Esophagus muscularis mucosa (tissue), 4 donors: ENCODE measurements around the gene LPCAT2. TPM values are rescaled to one million over a fixed set of nuclear protein-coding genes. Genes with fewer than 3 reads are reported as not detected.

Source experiments
- DNase-seq: peaks from one replicate; pipeline ENCODE4 v3.0.0-alpha.2; 2017; ENCODE audit errors: extremely low spot score
- H3K27ac ChIP-seq, 4 donors: fragments of 200-600 bp; sonication (generic); replicated peaks in 1 of 4; 1 replicate in 3 of 4; 2 replicates in 1 of 4; pipeline ENCODE4 v1.5.1; 2016 to 2019; ENCODE audit warnings: mild to moderate bottlenecking in 1 of 4
- H3K27me3 ChIP-seq, 4 donors: fragments of 200-600 bp; sonication (generic); one replicate each; pipeline versions ENCODE4 v1.5.1 to v1.6.0; 2016 to 2019
- H3K36me3 ChIP-seq, 4 donors: fragments of 200-600 bp; sonication (generic); one replicate each; pipeline ENCODE4 v1.5.1; 2016 to 2019
- H3K4me1 ChIP-seq, 4 donors: fragments of 200-600 bp; sonication (generic); one replicate each; pipeline ENCODE4 v1.5.1; 2016 to 2019
- H3K4me3 ChIP-seq, 4 donors: fragments of 200-600 bp; sonication (generic); 1 replicate in 2 of 4; 2 replicates in 2 of 4; pipeline ENCODE4 v1.5.1; 2016 to 2019; ENCODE audit warnings: mild to moderate bottlenecking in 4 of 4, moderate library complexity in 1 of 4
- H3K9me3 ChIP-seq, 4 donors: fragments of 200-600 bp; sonication (generic); 1 replicate in 3 of 4; 2 replicates in 1 of 4; pipeline ENCODE4 v1.5.1; 2016 to 2019
- CTCF ChIP-seq, 3 experiments: fragments of 200-600 bp in 2 of 3; fragments of 450-650 bp in 1 of 3; sonication (generic) in 2 of 3; IDR thresholded peaks; one replicate each; pipeline ENCODE4 v1.5.1; 2017 to 2019; ENCODE audit warnings: antibody characterized with exemption in 3 of 3, mild to moderate bottlenecking in 2 of 3, moderate library complexity in 1 of 3
- EP300 ChIP-seq: sonication (generic); formaldehyde crosslinking; IDR thresholded peaks from one replicate; pipeline ENCODE4 v1.6.1; 2017; ENCODE audit warnings: antibody characterized with exemption
- POLR2A ChIP-seq: fragments of 450-650 bp; IDR thresholded peaks from one replicate; pipeline ENCODE4 v1.6.1; 2017; ENCODE audit warnings: antibody characterized with exemption, moderate library complexity, mild to moderate bottlenecking, low read depth
- POLR2AphosphoS5 ChIP-seq, 2 donors: sonication (generic); formaldehyde crosslinking; IDR thresholded peaks; one replicate each; pipeline ENCODE4 v1.6.1; 2017; ENCODE audit warnings: antibody characterized with exemption in 2 of 2
- WGBS: methylation state at CpG from one replicate; pipeline ENCODE4 v1.1.5; 2018; 5-methylcytosine and 5-hydroxymethylcytosine counted together
- intact Hi-C: fragments of 100-400 bp; cut with DNase I; formaldehyde crosslinking; loops from one replicate; pipeline ENCODE4 v1.15.1; 2023
- total RNA-seq, 4 donors: library from RNA; depleted of rRNA; stranded (reverse); fragments of >200 nt; gene quantifications; one replicate each; pipeline versions ENCODE4 v1.1.0 to v1.2.1, GENCODE V29; 2016

Gene LPCAT2
- total RNA-seq, 4 donors from 2014 or later = 9.6 to 12.9 (median 12.0) TPM

- Histone ChIP-seq H3K4me3 (no peak overlapping the region), H3K27ac (no peak overlapping the region), H3K9me3 (peaks cover 0 to 20% (median 0%) of the 10 kb centered on the region in 4 donors), H3K4me1 (peaks cover 0 to 3% (median 0%) of the 10 kb centered on the region in 4 donors), H3K27me3 (peaks cover 0 to 3% (median 0%) of the 10 kb centered on the region in 4 donors), H3K36me3 (no peaks in the 10 kb centered on the region)
- no peak for TF ChIP-seq POLR2AphosphoS5 (IDR thresholded peaks at IDR 0.05)
- no peak for TF ChIP-seq CTCF (IDR thresholded peaks at IDR 0.05)
- no peak for TF ChIP-seq POLR2A
- no peak for TF ChIP-seq EP300
- intact Hi-C loops = no loop called here
- DNase-seq = no peak
- WGBS = 93% methylated on average over 1 of the region's 1 CpG
Observed at GRCh38 chr16:55515111-55515510, 6.2 kb downstream of the LPCAT2 start.

GRCh38 chr16:55521792-55522191 is 12.9 kb downstream of the LPCAT2 start:
- H3K4me3 ChIP-seq = no peak overlapping the region
- peaks cover 0 to 8% (median 0%) of the 10 kb centered on the region in 4 donors for H3K4me1 ChIP-seq
- no peaks in the 10 kb centered on the region for H3K27me3 ChIP-seq
- DNase-seq = no peak
- no peaks in the 10 kb centered on the region for H3K36me3 ChIP-seq
- intact Hi-C loops = no loop called here
- TF ChIP-seq CTCF (IDR thresholded peaks at IDR 0.05) = no peak
- TF ChIP-seq POLR2A = no peak
- TF ChIP-seq EP300 = no peak
- no peak for TF ChIP-seq POLR2AphosphoS5 (IDR thresholded peaks at IDR 0.05)
- 52% methylated on average over 1 of the region's 1 CpG for WGBS
- no peak overlapping the region for H3K27ac ChIP-seq
- H3K9me3 ChIP-seq = peaks cover 0 to 16% (median 7%) of the 10 kb centered on the region in 4 donors

GRCh38 chr16:55526441-55526840 is 17.6 kb downstream of the LPCAT2 start:
- intact Hi-C loops = no loop called here
- H3K4me3 ChIP-seq = no peak overlapping the region
- no peak overlapping the region for H3K27ac ChIP-seq
- WGBS = 25% methylated on average over 2 of the region's 2 CpGs
- no peaks in the 10 kb centered on the region for H3K27me3 ChIP-seq
- H3K4me1 ChIP-seq = peaks cover 0 to 8% (median 0%) of the 10 kb centered on the region in 4 donors
- DNase-seq = no peak
- H3K9me3 ChIP-seq = peaks cover 0 to 14% (median 6%) of the 10 kb centered on the region in 4 donors
- no peaks in the 10 kb centered on the region for H3K36me3 ChIP-seq
- TF ChIP-seq POLR2AphosphoS5 (IDR thresholded peaks at IDR 0.05) (no peak), CTCF (IDR thresholded peaks at IDR 0.05) (no peak), POLR2A (no peak), EP300 (no peak)

GRCh38 chr16:55527885-55528284 is 19.0 kb downstream of the LPCAT2 start:
- DNase-seq = no peak
- Histone ChIP-seq H3K27ac (no peak overlapping the region), H3K36me3 (no peaks in the 10 kb centered on the region), H3K4me3 (no peak overlapping the region), H3K4me1 (peaks cover 0 to 8% (median 0%) of the 10 kb centered on the region in 4 donors), H3K27me3 (no peaks in the 10 kb centered on the region), H3K9me3 (peaks cover 0 to 1% (median 0%) of the 10 kb centered on the region in 4 donors)
- intact Hi-C loops = no loop called here
- no peak for TF ChIP-seq POLR2AphosphoS5 (IDR thresholded peaks at IDR 0.05)
- no peak for TF ChIP-seq CTCF (IDR thresholded peaks at IDR 0.05)
- TF ChIP-seq EP300 = no peak
- no peak for TF ChIP-seq POLR2A

GRCh38 chr16:55529018-55529417 is 20.1 kb downstream of the LPCAT2 start:
- intact Hi-C loops = no loop called here
- no peak for DNase-seq
- no peak overlapping the region for H3K4me3 ChIP-seq
- no peak for TF ChIP-seq POLR2AphosphoS5 (IDR thresholded peaks at IDR 0.05)
- TF ChIP-seq CTCF (IDR thresholded peaks at IDR 0.05) = no peak
- TF ChIP-seq POLR2A = no peak
- TF ChIP-seq EP300 = no peak
- H3K36me3 ChIP-seq = no peaks in the 10 kb centered on the region
- 60% methylated on average over 2 of the region's 2 CpGs for WGBS
- H3K9me3 ChIP-seq = no peaks in the 10 kb centered on the region
- no peaks in the 10 kb centered on the region for H3K27me3 ChIP-seq
- H3K27ac ChIP-seq = no peak overlapping the region
- peaks cover 0 to 8% (median 0%) of the 10 kb centered on the region in 4 donors for H3K4me1 ChIP-seq
